SK-N-SH (cell line): ENCODE results near the gene PPP1R17. TPM values are rescaled to one million over a fixed set of nuclear protein-coding genes. Genes with fewer than 3 reads are reported as not detected.

Source experiments
- CTCF ChIA-PET: fragments of 300-600, 350-600 bp; formaldehyde crosslinking; extraction: SDS; loops from one replicate; lab custom pipeline; 2021; lab: Yijun Ruan, JAX
- POLR2A ChIA-PET: fragments of 350-600 bp; sonication (Branson Sonifier 250); formaldehyde crosslinking; extraction: SDS; loops from one replicate; lab custom pipeline; 2020; ENCODE audit warnings: antibody characterized with exemption, inconsistent platforms; lab: Yijun Ruan, JAX
- DNase-seq: peaks from one replicate; pipeline ENCODE4 v3.0.0; 2012
- H2AFZ ChIP-seq: fragments of 200-600 bp; sonication (generic); 2 replicates; pipeline ENCODE4 v1.8.1; 2016; ENCODE audit warnings: antibody characterized with exemption, mild to moderate bottlenecking, low read depth
- H3F3A ChIP-seq: fragments of 200-600 bp; sonication (generic); replicated peaks from 2 replicates; pipeline ENCODE3; 2016; ENCODE audit warnings: antibody characterized with exemption, mild to moderate bottlenecking; ENCODE audit not compliant: insufficient read depth
- H3K27ac ChIP-seq, 2 experiments: fragments of 200-500 bp in 1 of 2; fragments of 200-600 bp in 1 of 2; sonication (Bioruptor generic) in 1 of 2; sonication (generic), shearing (Covaris generic) in 1 of 2; 2 replicates each; pipeline versions ENCODE4 v1.5.1 to v1.6.1; 2014 to 2016; ENCODE audit warnings: low read depth in 2 of 2, inconsistent platforms in 1 of 2, low read length in 1 of 2, mild to moderate bottlenecking in 1 of 2, mixed read lengths in 1 of 2
- H3K27me3 ChIP-seq: fragments of 200-600 bp; sonication (generic), shearing (Covaris generic); 2 replicates; pipeline ENCODE4 v1.6.1; 2016; ENCODE audit warnings: mixed run types; ENCODE audit not compliant: insufficient read depth
- H3K36me3 ChIP-seq, 2 experiments: fragments of 200-500 bp in 1 of 2; fragments of 200-600 bp in 1 of 2; sonication (Bioruptor generic) in 1 of 2; sonication (generic) in 1 of 2; replicated peaks in 1 of 2; 2 replicates each; pipeline versions ENCODE3 to v1.5.1; 2014 to 2016; ENCODE audit warnings: low read length in 1 of 2, mild to moderate bottlenecking in 1 of 2; ENCODE audit not compliant: insufficient read depth in 2 of 2, control insufficient read depth in 1 of 2
- H3K4me1 ChIP-seq, 2 experiments: fragments of 200-500 bp in 1 of 2; fragments of 200-600 bp in 1 of 2; sonication (Bioruptor generic) in 1 of 2; sonication (generic), shearing (Covaris generic) in 1 of 2; 2 replicates each; pipeline versions ENCODE4 v1.5.1 to v1.6.1; 2014 to 2016; ENCODE audit warnings: low read depth in 1 of 2, low read length in 1 of 2, mixed run types in 1 of 2; ENCODE audit not compliant: insufficient read depth in 2 of 2, control insufficient read depth in 1 of 2
- H3K4me2 ChIP-seq: fragments of 200-600 bp; sonication (generic), shearing (Covaris generic); 2 replicates; pipeline ENCODE4 v1.6.1; 2017; ENCODE audit warnings: mixed run types
- H3K4me3 ChIP-seq, 2 experiments: fragments of 200-500 bp in 1 of 2; fragments of 200-600 bp in 1 of 2; sonication (Bioruptor generic) in 1 of 2; sonication (generic), shearing (Covaris generic) in 1 of 2; 2 replicates each; pipeline versions ENCODE4 v1.5.1 to v1.8.1; 2014 to 2016; ENCODE audit warnings: low read depth in 2 of 2, inconsistent platforms in 1 of 2, low read length in 1 of 2, mild to moderate bottlenecking in 1 of 2, mixed read lengths in 1 of 2, moderate library complexity in 1 of 2
- H3K79me2 ChIP-seq: fragments of 200-600 bp; sonication (generic); 2 replicates; pipeline ENCODE4 v1.8.1; 2017; ENCODE audit warnings: mild to moderate bottlenecking; ENCODE audit not compliant: insufficient read depth
- H3K9ac ChIP-seq: fragments of 200-600 bp; sonication (generic); 2 replicates; pipeline ENCODE4 v1.6.1; 2017; ENCODE audit warnings: mixed run types
- H3K9me2 ChIP-seq: fragments of 200-600 bp; sonication (generic); 2 replicates; pipeline ENCODE4 v1.6.1; 2017; ENCODE audit warnings: mixed run types
- H3K9me3 ChIP-seq: fragments of 200-600 bp; sonication (generic); 2 replicates; pipeline ENCODE4 v1.6.1; 2017; ENCODE audit warnings: mixed run types, mild to moderate bottlenecking, moderate library complexity
- H4K20me1 ChIP-seq: fragments of 200-600 bp; sonication (generic); 2 replicates; pipeline ENCODE4 v1.6.1; 2017; ENCODE audit warnings: mild to moderate bottlenecking, mixed run types; ENCODE audit not compliant: insufficient read depth
- CHD2 ChIP-seq: fragments of 150-350 bp; IDR thresholded peaks from 2 replicates; pipeline ENCODE4 v1.6.1; 2018; ENCODE audit warnings: low read length; ENCODE audit not compliant: partially characterized antibody
- CTCF ChIP-seq: fragments of 200-600 bp; sonication (generic); IDR thresholded peaks from 2 replicates; pipeline ENCODE4 v1.6.1; 2017; ENCODE audit warnings: antibody characterized with exemption, mild to moderate bottlenecking, moderate library complexity
- ELF1 ChIP-seq: IDR thresholded peaks from 2 replicates; pipeline ENCODE4 v1.4.0; 2012
- GATA2 ChIP-seq: sonication (generic); formaldehyde crosslinking; IDR thresholded peaks from 2 replicates; pipeline ENCODE4 v1.5.0; 2020; ENCODE audit warnings: mild to moderate bottlenecking, missing genetic modification reagents
- NRF1 ChIP-seq: IDR thresholded peaks from 2 replicates; pipeline ENCODE4 v1.6.1; 2012; ENCODE audit warnings: low read depth, mild to moderate bottlenecking, low read length
- RAD21 ChIP-seq: IDR thresholded peaks from 2 replicates; pipeline ENCODE4 v1.6.1; 2012; ENCODE audit warnings: mild to moderate bottlenecking, low read length
- TEAD4 ChIP-seq: IDR thresholded peaks from 2 replicates; pipeline ENCODE4 v1.4.0; 2012; ENCODE audit warnings: mild to moderate bottlenecking, borderline replicate concordance; ENCODE audit not compliant: insufficient read depth
- WGBS: methylation state at CpG from one replicate; pipeline ENCODE4 v1.1.6; 2017; ENCODE audit warnings: low lambda C conversion rate; 5-methylcytosine and 5-hydroxymethylcytosine counted together
- polyA plus RNA-seq, 3 experiments: library from polyadenylated mRNA; depleted of rRNA; stranded (reverse); fragments of >200 nt; gene quantifications; 2 replicates each; pipeline ENCODE4 v1.2.3, GENCODE V29; 2012
- TF ChIP-seq, protein P1 (sequence below): IDR thresholded peaks from 2 replicates; pipeline ENCODE4 v1.4.0; 2012; ENCODE audit warnings: low read depth, borderline replicate concordance

Gene PPP1R17
- polyA plus RNA-seq (2012; rRNA removed), result not detected in 2 replicates
- not detected in 2 replicates for polyA plus RNA-seq (2012; cell fraction: cytosol; rRNA removed)
- polyA plus RNA-seq (2012; cell fraction: nucleus; rRNA removed), result not detected in 2 replicates

DNA sequence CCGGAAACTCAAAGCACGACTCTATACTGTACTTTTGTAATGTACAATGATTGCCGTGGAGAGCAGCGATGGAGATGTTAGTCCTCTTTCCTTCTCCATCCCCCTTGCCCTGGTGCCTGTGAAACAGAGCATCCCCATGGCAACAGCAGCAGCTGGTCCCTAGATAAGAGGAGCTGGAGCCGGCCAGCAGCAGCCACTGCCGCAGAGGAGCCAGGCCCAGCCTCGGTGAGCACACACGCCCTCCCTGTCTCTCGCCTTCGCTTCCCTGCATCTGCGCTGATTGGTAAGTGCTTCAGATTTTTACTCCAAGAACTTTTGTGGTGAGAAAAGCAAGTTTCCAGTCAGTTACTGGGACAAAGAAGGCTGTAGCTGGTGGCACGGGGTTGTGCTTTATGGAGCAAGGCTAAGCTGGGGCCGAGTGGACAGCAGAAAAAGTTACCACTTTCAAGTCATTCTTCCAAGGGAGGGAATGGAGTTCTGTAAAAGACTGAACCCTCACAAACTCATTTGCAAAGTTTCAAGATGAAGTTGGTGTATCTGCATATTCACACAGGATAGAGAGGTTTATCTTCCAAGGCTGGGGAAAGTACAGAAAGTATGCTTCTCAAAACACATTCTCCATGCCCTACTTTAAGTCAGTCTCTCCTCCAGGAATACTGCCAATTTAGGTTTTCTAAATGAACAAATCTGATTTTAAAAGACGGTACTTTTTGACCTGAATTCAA, at the start of gene PPP1R17:
TSS of gene PPP1R17 (plus strand) at position 192 of the 725 bp plus-strand sequence. CDS start 5,227 bp downstream, outside the sequence.
- Histone ChIP-seq H3K27me3 (peaks cover 12% of the 10 kb centered on the region; the same call in 1 of the 2 replicates), H3K79me2 (no peaks in the 10 kb centered on the region), H3K9me3 (no peaks in the 10 kb centered on the region), H3F3A (no peaks in the 10 kb centered on the region), H3K36me3 (no peaks in the 10 kb centered on the region), H3K4me2 (no peak within 1 kb of the TSS), H2AFZ (no peak within 1 kb of the TSS), H3K4me1 (no peaks in the 10 kb centered on the region), H3K27ac (no peak within 1 kb of the TSS), H4K20me1 (no peaks in the 10 kb centered on the region), H3K4me3 (no peak within 1 kb of the TSS), H3K9me2 (no peaks in the 10 kb centered on the region), H3K9ac (no peak within 1 kb of the TSS)
- POLR2A ChIA-PET, result no interaction called here
- CTCF ChIA-PET, result interaction anchor here (1.1 to 1.4 kb wide), 2 partner anchors 9 to 13 kb away, joined by 3 to 5 read pairs; no protein-coding TSS in a partner anchor
- 8% methylated on average over 14 of the region's 14 CpGs for WGBS
- DNase-seq, result peak; percentile 57
- TF ChIP-seq GATA2 (CRISPR knock-in tag) (peak; percentile 52), RAD21 (no peak)

GRCh38 chr7:31640381-31640780, 46.6 kb upstream of the PPP1R17 start:
- no peak overlapping the region for H3K9ac ChIP-seq

More at GRCh38 chr7:31640381-31640780, 46.6 kb upstream of the PPP1R17 start:
- Histone ChIP-seq H4K20me1 (no peaks in the 10 kb centered on the region), H3K9me2 (no peaks in the 10 kb centered on the region), H3K9me3 (no peaks in the 10 kb centered on the region), H2AFZ (no peak overlapping the region), H3K79me2 (no peaks in the 10 kb centered on the region), H3K36me3 (no peaks in the 10 kb centered on the region), H3K4me1 (no peaks in the 10 kb centered on the region), H3K27ac (no peak overlapping the region), H3K4me3 (no peak overlapping the region), H3K27me3 (peaks cover 18% of the 10 kb centered on the region; the same call in 1 of the 2 replicates), H3K4me2 (no peak overlapping the region), H3F3A (no peaks in the 10 kb centered on the region)
- WGBS, result 0% methylated on average over 3 of the region's 3 CpGs
- POLR2A ChIA-PET, result no interaction called here
- DNase-seq, result no peak
- TF ChIP-seq ELF1 (no peak), CHD2 (no peak), CTCF (no peak), TEAD4 (no peak), NRF1 (no peak)
- TF ChIP-seq, protein P1, sequence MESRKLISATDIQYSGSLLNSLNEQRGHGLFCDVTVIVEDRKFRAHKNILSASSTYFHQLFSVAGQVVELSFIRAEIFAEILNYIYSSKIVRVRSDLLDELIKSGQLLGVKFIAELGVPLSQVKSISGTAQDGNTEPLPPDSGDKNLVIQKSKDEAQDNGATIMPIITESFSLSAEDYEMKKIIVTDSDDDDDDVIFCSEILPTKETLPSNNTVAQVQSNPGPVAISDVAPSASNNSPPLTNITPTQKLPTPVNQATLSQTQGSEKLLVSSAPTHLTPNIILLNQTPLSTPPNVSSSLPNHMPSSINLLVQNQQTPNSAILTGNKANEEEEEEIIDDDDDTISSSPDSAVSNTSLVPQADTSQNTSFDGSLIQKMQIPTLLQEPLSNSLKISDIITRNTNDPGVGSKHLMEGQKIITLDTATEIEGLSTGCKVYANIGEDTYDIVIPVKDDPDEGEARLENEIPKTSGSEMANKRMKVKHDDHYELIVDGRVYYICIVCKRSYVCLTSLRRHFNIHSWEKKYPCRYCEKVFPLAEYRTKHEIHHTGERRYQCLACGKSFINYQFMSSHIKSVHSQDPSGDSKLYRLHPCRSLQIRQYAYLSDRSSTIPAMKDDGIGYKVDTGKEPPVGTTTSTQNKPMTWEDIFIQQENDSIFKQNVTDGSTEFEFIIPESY, result no peak
- CTCF ChIA-PET, result no interaction called here
